Measurements from ENCODE around the gene SERPINA12. TPM values are rescaled to one million over a fixed set of nuclear protein-coding genes. Genes with fewer than 3 reads are reported as not detected.

Gene SERPINA12
- total and polyA plus RNA-seq, 2 of the 13 experiments (the other 11 are each of a cell fraction or from before 2014, with no cell fraction given), result 0.08 TPM; not detected in 1

DNA sequence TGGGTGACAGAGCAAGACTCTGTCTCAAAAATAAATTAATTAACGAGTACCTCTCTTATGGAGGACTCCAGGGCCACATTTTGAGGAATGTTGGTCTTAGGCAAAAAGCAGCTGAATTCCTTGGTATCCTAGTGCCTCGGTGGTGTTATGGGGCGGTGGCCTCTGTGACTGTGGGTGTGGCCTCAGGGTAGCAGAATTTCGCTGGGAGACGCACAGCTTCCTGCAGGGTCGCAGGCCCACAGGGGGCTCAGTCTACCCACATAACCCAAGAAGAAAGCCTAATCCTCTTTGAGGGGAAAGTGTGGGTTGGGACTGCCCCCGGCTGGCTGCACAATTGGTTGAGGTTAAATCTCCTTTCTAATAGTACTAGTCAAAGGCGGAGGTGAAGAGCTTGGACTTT, 40.8 kb upstream of the SERPINA12 start:
- FAIRE-seq (no peak), ATAC-seq (peak; percentile 49), DNase-seq (ENCODE audit: low spot score) (no peak)
- peak overlapping the region; percentile 20 to 58 (median 20); a peak in 4 of 6 replicates for H3K4me3 ChIP-seq (replicated peaks in 1 of 3; ENCODE audit: insufficient read depth in 1 of 3, low read depth in 2 of 3, low read length in 3 of 3)
- H3K27ac ChIP-seq (ENCODE audit: extremely low read length, insufficient read depth, low read length), result no peak overlapping the region
- H3K4me1 ChIP-seq (ENCODE audit: insufficient read depth, low read length), result peaks cover 65% of the 10 kb centered on the region
- peak overlapping the region; percentile 76 for H3K4me2 ChIP-seq (ENCODE audit: low read depth, low read length)
- no peaks in the 10 kb centered on the region for H3K27me3 ChIP-seq (ENCODE audit: control insufficient read depth in 1 of 2, insufficient read depth in 2 of 2, low read length in 2 of 2)
- no peak overlapping the region for H2AFZ ChIP-seq (ENCODE audit: low read length)
- H3K9me3 ChIP-seq (ENCODE audit: low read length), result peaks cover 19% of the 10 kb centered on the region
- WGBS (ENCODE audit: low lambda C conversion rate), result 48% methylated on average over 6 of the region's 8 CpGs
- intact Hi-C loops (cut with micrococcal nuclease; ENCODE audit: unreplicated experiment), result no loop called here
- CTCF ChIA-PET (ENCODE audit: low intra/inter-chr PET ratio, low total read pairs), result interaction anchor here (0.7 to 3.1 kb wide), 6 partner anchors 13 to 131 kb away, joined by 3 to 14 read pairs (median 5); no protein-coding TSS in a partner anchor
- peak overlapping the region; percentile 19; the same call in 1 of the 2 replicates for H3K9ac ChIP-seq (ENCODE audit: insufficient read depth, low read depth, low read length)
- no peaks in the 10 kb centered on the region for H3K36me3 ChIP-seq (replicated peaks in 1 of 2; ENCODE audit: control insufficient read depth in 1 of 2, insufficient read depth in 2 of 2, low read length in 2 of 2)
- POLR2A ChIA-PET, result interaction anchor here (0.6 to 3.0 kb wide), 10 partner anchors 10 to 68 kb away, joined by 3 to 11 read pairs (median 4); partner anchors contain the start of genes SERPINA3 and SERPINA4
- in situ Hi-C loops (cut with HindIII; ENCODE audit: extremely low pct_ligation_motif_present, low pct_unique_long_range_greater_than_20kb), result no loop called here
- BruUV-seq (replicated peaks), result no TSS peak
- H3K79me2 ChIP-seq (ENCODE audit: insufficient read depth, low read length), result no peaks in the 10 kb centered on the region
- H4K20me1 ChIP-seq (ENCODE audit: insufficient read depth, low read length), result no peaks in the 10 kb centered on the region
- TF ChIP-seq STAG1 (CRISPR knock-in tag; IDR thresholded peaks at IDR 0.05) (peak; percentile 54), MBNL3 (CRISPR knock-in tag; conservative IDR thresholded peaks at IDR 0.05) (no peak), ZSCAN29 (CRISPR knock-in tag; conservative IDR thresholded peaks at IDR 0.05) (0 out of 2 replicates have a peak, but pooled peaks have one; percentile 3), SKI (IDR thresholded peaks at IDR 0.05; ENCODE audit: partially characterized antibody) (no peak), SAP130 (CRISPR knock-in tag; IDR thresholded peaks at IDR 0.05; ENCODE audit: low read depth) (0 out of 2 replicates have a peak, but pooled peaks have one; percentile 12), HNF4A (CRISPR knock-in tag; IDR thresholded peaks at IDR 0.05) (peak; percentile 33; the same call in 1 of the 2 replicates), MED1 (CRISPR knock-in tag; IDR thresholded peaks at IDR 0.05) (peak; percentile 39), HNF4G (IDR thresholded peaks at IDR 0.05; ENCODE audit: borderline replicate concordance, low read depth, low read length) (0 out of 2 replicates have a peak, but pooled peaks have one; percentile 18), HNF4G (CRISPR knock-in tag; IDR thresholded peaks at IDR 0.05; ENCODE audit: borderline replicate concordance, low read depth) (no peak), EZH2 (conservative IDR thresholded peaks at IDR 0.05; ENCODE audit: low read depth, low read length) (no peak), GABPA (IDR thresholded peaks at IDR 0.05; ENCODE audit: low read depth, low read length) (no peak), GABPA (CRISPR knock-in tag; IDR thresholded peaks at IDR 0.05; ENCODE audit: low read depth) (0 out of 2 replicates have a peak, but pooled peaks have one; percentile 13), ZNF607 (CRISPR knock-in tag; IDR thresholded peaks at IDR 0.05; ENCODE audit: borderline replicate concordance) (no peak), NR2C2 (CRISPR knock-in tag; IDR thresholded peaks at IDR 0.05; ENCODE audit: borderline replicate concordance) (peak; percentile 10; the same call in 1 of the 2 replicates)
- TF ChIP-seq, protein P1, sequence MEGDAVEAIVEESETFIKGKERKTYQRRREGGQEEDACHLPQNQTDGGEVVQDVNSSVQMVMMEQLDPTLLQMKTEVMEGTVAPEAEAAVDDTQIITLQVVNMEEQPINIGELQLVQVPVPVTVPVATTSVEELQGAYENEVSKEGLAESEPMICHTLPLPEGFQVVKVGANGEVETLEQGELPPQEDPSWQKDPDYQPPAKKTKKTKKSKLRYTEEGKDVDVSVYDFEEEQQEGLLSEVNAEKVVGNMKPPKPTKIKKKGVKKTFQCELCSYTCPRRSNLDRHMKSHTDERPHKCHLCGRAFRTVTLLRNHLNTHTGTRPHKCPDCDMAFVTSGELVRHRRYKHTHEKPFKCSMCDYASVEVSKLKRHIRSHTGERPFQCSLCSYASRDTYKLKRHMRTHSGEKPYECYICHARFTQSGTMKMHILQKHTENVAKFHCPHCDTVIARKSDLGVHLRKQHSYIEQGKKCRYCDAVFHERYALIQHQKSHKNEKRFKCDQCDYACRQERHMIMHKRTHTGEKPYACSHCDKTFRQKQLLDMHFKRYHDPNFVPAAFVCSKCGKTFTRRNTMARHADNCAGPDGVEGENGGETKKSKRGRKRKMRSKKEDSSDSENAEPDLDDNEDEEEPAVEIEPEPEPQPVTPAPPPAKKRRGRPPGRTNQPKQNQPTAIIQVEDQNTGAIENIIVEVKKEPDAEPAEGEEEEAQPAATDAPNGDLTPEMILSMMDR (CRISPR knock-in tag; IDR thresholded peaks at IDR 0.05), result peak; percentile 59
- TF ChIP-seq, protein P2, sequence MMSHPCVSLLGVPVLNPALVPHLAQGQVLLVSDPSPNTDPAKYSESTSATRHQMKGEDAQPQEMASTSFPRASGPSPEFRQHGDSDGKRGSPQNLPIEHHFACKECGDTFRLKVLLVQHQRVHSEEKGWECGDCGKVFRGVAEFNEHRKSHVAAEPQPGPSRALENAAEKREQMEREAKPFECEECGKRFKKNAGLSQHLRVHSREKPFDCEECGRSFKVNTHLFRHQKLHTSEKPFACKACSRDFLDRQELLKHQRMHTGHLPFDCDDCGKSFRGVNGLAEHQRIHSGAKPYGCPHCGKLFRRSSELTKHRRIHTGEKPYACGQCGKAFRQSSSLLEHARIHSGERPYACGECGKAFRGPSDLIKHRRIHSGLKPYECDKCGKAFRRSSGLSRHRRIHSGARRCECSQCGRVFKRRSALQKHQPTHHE (CRISPR knock-in tag; IDR thresholded peaks at IDR 0.05; ENCODE audit: borderline replicate concordance), result no peak

Measured in HepG2 (cell line).